GM06990 (cell line): ENCODE data around the gene PTPN6.
A peak's percentile ranks its signal among the peaks of the same experiment; 100 is the strongest.

ENCODE experiments used
- DNase-seq: peaks from one replicate; pipeline ENCODE4 v3.0.0-alpha.2; 2011; ENCODE audit not compliant: insufficient read length; ENCODE audit errors: extremely low read depth
- H3K27me3 ChIP-seq: replicated peaks from 2 replicates; pipeline ENCODE4 v1.6.0; 2011; ENCODE audit warnings: low read length; ENCODE audit not compliant: control insufficient read depth, insufficient read depth
- H3K36me3 ChIP-seq: 2 replicates; pipeline ENCODE4 v1.5.1; 2011; ENCODE audit warnings: low read length; ENCODE audit not compliant: control insufficient read depth, insufficient read depth
- H3K4me3 ChIP-seq: replicated peaks from 2 replicates; pipeline ENCODE4 v1.5.1; 2011; ENCODE audit warnings: low read depth, mild to moderate bottlenecking, control low read depth, low read length
- CTCF ChIP-seq: IDR thresholded peaks from 2 replicates; pipeline ENCODE4 v1.5.1; 2011; ENCODE audit warnings: low read length, control low read depth, mild to moderate bottlenecking, inconsistent platforms; ENCODE audit not compliant: insufficient read depth, poor library complexity, severe bottlenecking

The PTPN6 gene

GRCh38 chr12:6952863-6953441 lies 1.8 kb downstream of the PTPN6 start:
- no peak for DNase-seq
- H3K36me3 ChIP-seq: peaks cover 42% of the 10 kb centered on the region
- H3K4me3 ChIP-seq: peak overlapping the region; percentile 86
- no peak for TF ChIP-seq CTCF
- no peaks in the 10 kb centered on the region for H3K27me3 ChIP-seq

- Histone ChIP-seq H3K27me3 (no peaks in the 10 kb centered on the region), H3K36me3 (peaks cover 49% of the 10 kb centered on the region), H3K4me3 (peak overlapping the region; percentile 86)
- TF ChIP-seq CTCF: no peak
- peak; percentile 91 for DNase-seq
Observed at GRCh38 chr12:6953442-6954315, 2.5 kb downstream of the PTPN6 start.

GRCh38 chr12:6954316-6955107 lies 3.4 kb downstream of the PTPN6 start:
- H3K36me3 ChIP-seq: peaks cover 50% of the 10 kb centered on the region
- TF ChIP-seq CTCF: no peak
- DNase-seq: no peak
- no peaks in the 10 kb centered on the region for H3K27me3 ChIP-seq
- H3K4me3 ChIP-seq: peak overlapping the region; percentile 54

- TF ChIP-seq CTCF: no peak
- no peak for DNase-seq
- H3K4me3 ChIP-seq: peak overlapping the region; percentile 54
Observed at GRCh38 chr12:6955108-6956020, 4.2 kb downstream of the PTPN6 start.

GRCh38 chr12:6956021-6956727 lies 5.0 kb downstream of the PTPN6 start:
- H3K36me3 ChIP-seq: peaks cover 64% of the 10 kb centered on the region
- H3K4me3 ChIP-seq: peak overlapping the region; percentile 54
- no peaks in the 10 kb centered on the region for H3K27me3 ChIP-seq
- no peak for DNase-seq
- TF ChIP-seq CTCF: no peak

More at GRCh38 chr12:6955108-6956020, 4.2 kb downstream of the PTPN6 start:
- Histone ChIP-seq H3K27me3 (no peaks in the 10 kb centered on the region), H3K36me3 (peaks cover 56% of the 10 kb centered on the region)
